ENCODE results near the gene SH3RF1.

Gene SH3RF1

DNA sequence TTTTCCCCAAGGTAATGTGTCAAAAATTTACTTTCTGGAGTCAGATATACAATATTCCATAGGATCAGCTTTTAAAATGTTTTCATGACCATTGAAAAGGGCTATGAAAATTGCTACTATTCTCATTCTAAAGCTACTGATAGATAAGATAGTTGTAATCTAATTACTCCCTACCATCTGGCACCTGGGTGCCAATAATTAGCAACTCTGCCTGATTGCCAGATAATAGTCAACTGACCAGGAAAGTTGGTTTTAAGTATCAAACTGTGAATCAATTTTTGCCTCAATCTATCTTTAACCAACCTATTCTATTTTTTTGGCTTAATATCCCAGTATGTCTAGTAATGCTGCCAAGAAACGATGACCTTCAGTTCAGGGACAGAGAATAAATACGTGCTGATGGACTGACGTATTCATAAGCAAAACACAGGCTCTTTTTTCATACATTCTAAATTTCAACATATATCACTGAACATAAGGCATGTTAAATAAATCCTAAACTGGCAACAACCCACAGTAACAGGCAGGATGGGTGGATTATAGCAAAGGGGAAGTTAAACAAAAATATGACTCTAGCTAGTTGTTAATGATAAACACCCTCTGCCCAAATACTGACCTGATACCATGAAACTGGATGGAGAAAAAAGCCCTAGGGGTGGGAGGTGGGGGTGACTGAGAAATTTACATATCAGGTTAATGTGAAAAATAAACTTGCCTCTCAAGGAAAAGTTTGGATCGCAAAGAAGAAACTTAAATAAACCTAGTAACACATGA, 18.2 kb downstream of the SH3RF1 start:
- DNase-seq (ENCODE audit: low spot score) = no peak

- DNase-seq (ENCODE audit: low spot score) = no peak
Measured at GRCh38 chr4:169251291-169252235, 19.2 kb downstream of the SH3RF1 start.

- no peak for DNase-seq (ENCODE audit: low spot score)
Measured at GRCh38 chr4:169250796-169251195, 20.0 kb downstream of the SH3RF1 start.

DNA sequence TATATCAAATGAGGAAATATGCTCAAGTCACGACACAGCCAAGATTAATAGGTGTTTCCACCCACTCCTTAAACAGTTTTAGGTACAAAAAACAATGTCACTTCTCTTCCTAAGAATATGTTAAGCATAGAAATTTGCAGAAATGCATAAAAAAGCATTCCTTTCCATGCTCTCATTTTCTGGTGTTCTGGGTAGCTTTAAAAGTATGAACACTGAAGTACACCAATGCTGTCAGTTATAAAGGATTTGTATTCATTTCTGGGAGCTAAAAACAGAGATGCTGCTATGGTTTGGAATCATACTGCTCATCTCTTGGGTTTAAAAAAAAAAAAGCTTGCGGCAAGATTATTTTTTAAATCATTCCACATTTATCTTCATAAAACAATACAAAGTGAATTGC, 20.8 kb downstream of the SH3RF1 start:
- no peak for DNase-seq (ENCODE audit: low spot score)

- no peak for DNase-seq (ENCODE audit: low spot score)
Measured at GRCh38 chr4:169249214-169249973, 21.4 kb downstream of the SH3RF1 start.

DNA sequence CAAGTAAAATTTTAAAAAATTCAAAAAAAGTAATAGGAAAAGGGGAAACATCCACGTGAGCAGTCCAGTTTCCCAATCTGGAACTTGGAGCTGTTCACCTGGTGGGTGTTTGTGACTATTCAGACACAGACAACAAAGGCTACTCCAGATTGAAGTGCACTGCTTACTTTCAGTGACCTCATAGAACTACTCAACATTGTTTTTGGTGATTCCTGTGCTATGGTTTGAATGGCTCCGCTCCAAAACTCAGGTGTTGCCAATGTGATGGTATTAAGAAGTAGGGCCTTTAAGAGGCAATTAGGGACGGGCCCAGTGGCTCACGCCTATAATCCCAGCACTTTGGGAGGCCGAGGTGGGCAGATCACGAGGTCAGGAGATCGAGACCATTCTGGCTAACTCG, 22.1 kb downstream of the SH3RF1 start:
- DNase-seq (ENCODE audit: low spot score) = no peak

- DNase-seq (ENCODE audit: low spot score) = no peak
Measured at GRCh38 chr4:169246957-169247396, 23.8 kb downstream of the SH3RF1 start.

DNA sequence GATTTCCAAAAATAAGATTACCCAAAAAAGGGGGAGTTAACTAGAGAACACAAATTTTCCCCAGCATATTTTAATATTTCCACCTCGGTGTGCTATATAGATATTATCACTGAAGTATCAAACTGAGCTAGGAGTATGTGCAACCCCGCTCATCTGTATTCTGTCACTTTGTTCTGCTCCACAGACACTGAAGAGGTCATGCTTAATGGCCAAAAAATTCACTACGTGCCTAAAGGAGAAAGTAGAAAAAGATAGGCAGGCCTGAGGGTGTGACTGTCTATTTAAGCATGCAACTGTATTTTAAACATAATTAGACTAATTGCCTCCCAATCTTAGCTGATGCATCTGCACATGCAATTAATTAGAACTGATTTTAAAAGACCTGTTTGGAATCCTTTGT, 24.5 kb downstream of the SH3RF1 start:
- DNase-seq (ENCODE audit: low spot score) = no peak

DNA sequence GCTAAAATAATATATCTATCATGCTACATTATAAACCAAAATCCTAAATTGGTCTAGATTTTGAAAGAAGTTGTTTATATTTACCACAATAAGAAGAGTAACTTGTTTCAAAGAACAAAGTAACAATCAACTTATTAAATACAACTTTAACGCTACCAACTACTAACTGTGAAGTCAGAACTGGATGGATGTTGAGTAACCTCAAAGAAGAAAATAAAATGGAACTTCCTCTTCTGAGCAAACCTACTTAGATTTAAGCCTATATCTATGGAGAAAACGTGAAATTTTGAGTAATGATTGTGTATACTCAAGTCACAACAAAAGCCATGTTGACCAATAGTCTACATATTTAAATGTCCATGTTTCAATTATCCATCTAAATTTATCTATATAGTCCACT, 25.7 kb downstream of the SH3RF1 start:
- DNase-seq (ENCODE audit: low spot score) = no peak

DNA sequence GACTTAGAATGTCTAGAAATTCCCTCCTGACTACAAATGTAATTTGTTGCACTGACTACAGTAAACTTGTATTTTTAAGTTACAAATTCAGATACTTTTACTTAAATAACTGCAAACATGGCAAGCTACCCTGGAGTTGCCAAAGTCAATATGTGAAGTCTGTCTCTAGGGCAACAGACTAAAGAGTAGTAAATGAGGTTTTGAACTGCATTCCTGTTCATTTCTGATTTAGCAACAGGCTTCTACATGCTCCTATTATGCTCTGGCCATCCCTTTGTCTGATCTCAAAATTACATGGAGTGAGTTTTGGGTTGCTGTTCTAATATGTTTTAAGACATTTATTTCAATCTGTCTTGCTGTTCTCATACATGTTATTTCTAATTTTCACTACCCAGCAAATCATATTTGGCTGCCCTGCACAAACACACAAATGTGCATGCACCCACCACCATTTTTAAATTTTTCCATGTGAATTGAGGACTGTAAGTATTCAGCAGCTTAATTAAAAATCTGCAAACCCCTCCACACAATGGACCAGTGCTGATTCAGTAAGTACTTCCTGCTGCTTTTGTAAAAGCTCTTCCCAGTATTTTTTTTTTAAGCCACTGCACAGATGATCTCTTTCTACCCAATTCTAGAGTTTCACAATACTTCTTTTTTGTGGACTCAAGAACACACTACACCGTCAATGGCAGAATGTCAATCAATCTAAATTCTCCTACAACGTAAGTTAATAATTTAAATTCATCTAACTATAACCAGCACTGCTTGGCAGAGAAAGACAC, 26.7 kb downstream of the SH3RF1 start:
- DNase-seq (ENCODE audit: low spot score) = no peak

DNA sequence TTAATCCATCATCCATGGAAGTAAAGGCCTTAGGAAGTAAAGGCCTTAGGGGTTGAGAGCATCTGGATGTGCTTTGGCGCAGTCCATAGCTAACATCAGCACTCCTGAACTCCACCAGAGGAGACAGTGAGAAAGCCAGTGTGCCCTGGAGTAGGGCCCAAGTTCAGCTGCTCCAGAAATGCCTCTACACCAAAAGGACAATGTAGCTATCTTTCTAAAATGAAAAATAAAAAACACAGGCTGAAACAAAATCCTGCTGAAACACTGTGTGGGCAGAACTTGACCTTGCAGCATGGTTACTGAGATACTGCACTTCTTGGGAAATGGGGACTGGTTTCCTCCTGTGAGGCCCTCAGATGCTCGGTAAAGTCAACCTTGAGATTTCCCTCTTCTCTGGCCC, 29.3 kb downstream of the SH3RF1 start:
- DNase-seq (ENCODE audit: low spot score) = no peak

DNA sequence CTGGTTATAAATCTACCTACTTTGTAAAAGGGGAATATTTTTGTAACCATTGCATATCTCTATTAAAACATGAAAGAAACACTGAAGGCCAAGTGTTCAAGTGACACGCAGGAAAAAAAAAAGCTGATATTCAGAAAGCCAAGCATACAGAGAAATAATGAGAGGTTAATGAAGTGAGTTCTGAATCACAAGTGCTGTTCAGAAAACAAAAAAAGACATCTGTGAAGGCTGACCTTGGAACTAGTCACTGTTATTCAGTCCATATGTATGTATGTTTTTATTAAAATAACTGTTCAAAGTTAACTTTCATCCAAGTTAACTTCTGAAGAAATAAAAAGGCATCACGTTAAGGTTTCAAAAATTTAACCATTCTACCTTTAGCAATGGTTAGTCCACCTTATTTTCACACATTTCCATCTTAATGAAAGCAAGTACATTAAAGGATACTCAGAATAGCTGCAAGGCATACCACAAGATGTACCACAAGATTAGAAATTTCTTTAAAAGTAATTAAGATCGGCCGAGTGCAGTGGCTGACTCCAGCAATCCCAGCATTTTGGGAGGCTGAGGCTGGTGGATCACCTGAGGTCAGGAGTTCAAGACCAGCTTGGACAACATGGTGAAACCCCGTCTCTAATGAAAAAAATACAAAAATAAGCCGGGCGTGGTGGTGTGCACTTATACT, 31.4 kb downstream of the SH3RF1 start:
- DNase-seq (ENCODE audit: low spot score) = no peak

DNA sequence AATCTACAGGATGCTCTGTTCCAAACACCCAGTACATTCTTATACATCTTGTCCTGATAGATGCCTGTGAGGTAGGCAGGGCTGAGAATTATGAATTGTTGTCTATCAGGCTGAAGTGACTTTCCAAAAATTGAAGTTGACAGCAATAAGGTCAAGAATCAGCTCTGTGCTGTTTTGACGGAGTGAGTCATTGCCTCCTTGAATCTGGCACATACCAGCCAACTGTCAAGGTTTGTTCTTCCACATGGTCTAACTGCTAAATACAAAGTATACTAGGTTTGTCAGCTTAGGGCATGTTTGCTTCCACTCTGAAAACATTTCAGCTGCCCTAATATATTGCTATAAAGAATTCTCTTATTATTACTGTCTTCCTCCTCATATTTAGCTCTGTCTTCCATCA, 32.3 kb downstream of the SH3RF1 start:
- no peak for DNase-seq (ENCODE audit: low spot score)

- no peak for DNase-seq (ENCODE audit: low spot score)
Measured at GRCh38 chr4:169236873-169237626, 33.7 kb downstream of the SH3RF1 start.

GRCh38 chr4:169236078-169236477, 34.7 kb downstream of the SH3RF1 start:
- no peak for DNase-seq (ENCODE audit: low spot score)

- DNase-seq (ENCODE audit: low spot score) = no peak
Measured at GRCh38 chr4:169234137-169234855, 36.5 kb downstream of the SH3RF1 start.

DNA sequence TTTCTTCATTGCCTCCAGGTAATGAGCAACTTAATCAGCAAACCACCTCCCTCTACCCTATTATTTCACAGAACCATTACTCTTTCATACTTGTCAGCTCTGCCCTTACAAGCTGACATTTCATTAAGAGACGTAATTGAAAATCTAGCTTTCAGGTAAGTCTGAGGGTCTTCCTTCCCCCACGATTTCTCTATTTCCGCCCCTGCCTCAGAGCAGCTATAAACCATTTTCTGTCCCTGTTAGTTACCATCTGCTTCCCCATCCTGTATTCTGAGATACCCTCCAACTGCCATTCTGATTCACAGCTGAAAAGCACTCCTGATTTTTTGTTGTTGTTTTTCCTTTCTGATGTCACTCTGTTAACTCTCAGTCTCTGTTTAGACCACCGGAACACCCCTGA, 37.1 kb downstream of the SH3RF1 start:
- DNase-seq (ENCODE audit: low spot score) = no peak

- DNase-seq (ENCODE audit: low spot score) = no peak
Measured at GRCh38 chr4:169231647-169232262, 39.0 kb downstream of the SH3RF1 start.

DNA sequence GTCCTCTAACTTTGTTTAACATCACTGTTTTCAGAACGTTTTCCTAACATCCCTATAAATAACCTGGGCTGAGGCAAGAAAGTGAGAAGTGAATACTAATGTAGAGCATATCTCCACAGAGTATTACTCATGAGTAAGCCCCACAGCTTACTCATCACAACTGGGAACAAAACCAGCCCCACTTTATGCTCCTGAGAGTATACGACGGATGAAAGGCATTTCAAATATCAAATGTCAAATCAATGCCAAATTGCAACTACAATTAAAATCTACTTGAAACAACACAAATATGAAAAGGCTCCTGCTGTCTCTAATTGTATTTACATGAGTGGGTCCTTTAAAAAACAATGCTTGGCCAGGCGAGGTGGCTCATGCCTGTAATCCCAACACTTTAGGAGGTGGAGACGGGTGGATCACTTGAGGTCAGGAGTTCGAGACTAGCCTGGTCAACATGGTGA, 41.2 kb downstream of the SH3RF1 start:
- no peak for DNase-seq (ENCODE audit: low spot score)

Measured in SK-N-DZ (cell line).